Measurements from ENCODE around the gene PTPRK. TPM values are rescaled to one million over a fixed set of nuclear protein-coding genes. Genes with fewer than 3 reads are reported as not detected.

PTPRK gene
- total RNA-seq, 1 experiment from 2014 or later = 34.2 TPM

- TF ChIP-seq ZBTB33 (IDR thresholded peaks at IDR 0.05; ENCODE audit: extremely low read depth, insufficient replicate concordance, low read length) = no peak
- TF ChIP-seq SP1 (IDR thresholded peaks at IDR 0.05; ENCODE audit: low read depth) = no peak
- TF ChIP-seq POLR2AphosphoS5 (IDR thresholded peaks at IDR 0.05; ENCODE audit: low read depth, low read length) = no peak
- no peak for TF ChIP-seq CBX3 (IDR thresholded peaks at IDR 0.05; ENCODE audit: low read depth)
- TF ChIP-seq JUND (IDR thresholded peaks at IDR 0.05) = no peak
- TF ChIP-seq EGR1 (IDR thresholded peaks at IDR 0.05; ENCODE audit: low read depth) = no peak
- no peak for TF ChIP-seq FOSL1 (IDR thresholded peaks at IDR 0.05; ENCODE audit: low read depth)
These were observed 395.7 kb downstream of the PTPRK start (continued) for GRCh38 chr6:128124713-128125112.

GRCh38 chr6:128121610-128122009 lies 398.8 kb downstream of the PTPRK start:
- TF ChIP-seq EZH2phosphoT487 (IDR thresholded peaks at IDR 0.05; ENCODE audit: borderline replicate concordance) (no peak), SP1 (IDR thresholded peaks at IDR 0.05; ENCODE audit: low read depth) (no peak), EGR1 (IDR thresholded peaks at IDR 0.05; ENCODE audit: low read depth) (no peak), TCF7L2 (IDR thresholded peaks at IDR 0.05; ENCODE audit: borderline replicate concordance, extremely low read depth, insufficient read depth, insufficient read length) (no peak), CTCF (IDR thresholded peaks at IDR 0.05 in 2 of 3, conservative IDR thresholded peaks at IDR 0.05 in 1 of 3; ENCODE audit: borderline replicate concordance in 1 of 3, insufficient read depth in 1 of 3, low read depth in 2 of 3, low read length in 2 of 3) (no peak), YY1 (IDR thresholded peaks at IDR 0.05; ENCODE audit: extremely low read depth, insufficient replicate concordance, low read depth, low read length) (no peak), ZNF274 (IDR thresholded peaks at IDR 0.05; ENCODE audit: low read depth, low read length) (no peak), JUND (IDR thresholded peaks at IDR 0.05) (no peak), ATF3 (IDR thresholded peaks at IDR 0.05) (no peak), SRF (IDR thresholded peaks at IDR 0.05; ENCODE audit: low read depth) (no peak), REST (IDR thresholded peaks at IDR 0.05; ENCODE audit: low read depth) (no peak), ELF1 (IDR thresholded peaks at IDR 0.05; ENCODE audit: borderline replicate concordance, low read depth) (no peak), POLR2AphosphoS5 (IDR thresholded peaks at IDR 0.05; ENCODE audit: low read depth, low read length) (no peak), FOSL1 (IDR thresholded peaks at IDR 0.05; ENCODE audit: low read depth) (no peak)
- intact Hi-C loops (cut with micrococcal nuclease) = no loop called here
- CTCF ChIA-PET = no interaction called here
- Histone ChIP-seq H3K9me2 (ENCODE audit: insufficient read depth) (no peaks in the 10 kb centered on the region), H3K79me2 (ENCODE audit: insufficient read depth, low read length) (no peaks in the 10 kb centered on the region), H3K36me3 (ENCODE audit: control insufficient read depth in 1 of 2, insufficient read depth in 2 of 2, low read length in 2 of 2) (no peaks in the 10 kb centered on the region), H3K27ac (ENCODE audit: low read depth, low read length) (no peak overlapping the region), H2AFZ (ENCODE audit: low read depth, low read length, poor library complexity, severe bottlenecking) (no peak overlapping the region), H3K27me3 (ENCODE audit: insufficient read depth, low read length) (no peaks in the 10 kb centered on the region), H3K4me3 (replicated peaks in 1 of 2; ENCODE audit: low read depth in 1 of 2, low read length in 2 of 2) (no peak overlapping the region), H3K9me3 (ENCODE audit: control insufficient read depth in 1 of 2, insufficient read depth in 1 of 2, low read depth in 1 of 2, low read length in 2 of 2) (no peaks in the 10 kb centered on the region), H3K4me1 (ENCODE audit: control insufficient read depth in 1 of 2, insufficient read depth in 2 of 2, low read length in 2 of 2) (no peaks in the 10 kb centered on the region; a peak in 1 of 4 replicates), H4K20me1 (ENCODE audit: insufficient read depth) (no peaks in the 10 kb centered on the region), H3K4me2 (ENCODE audit: low read length) (no peak overlapping the region), H3K9ac (ENCODE audit: low read length) (no peak overlapping the region)
- DNase-seq (ENCODE audit: low read depth, low spot score) (no peak), ATAC-seq (no peak)
- no TSS peak for BruUV-seq (replicated peaks)
- POLR2A ChIA-PET = no interaction called here
- RAD21 ChIA-PET (ENCODE audit: low non-redundant PET in 1 of 2, low total read pairs in 2 of 2, uncharacterized antibody in 2 of 2, unreplicated experiment in 2 of 2) = no interaction called here
